H9 (cell line): ENCODE measurements around the gene MRTFA. TPM values are rescaled to one million over a fixed set of nuclear protein-coding genes. Genes with fewer than 3 reads are reported as not detected.

Source experiments
- DNase-seq: peaks from one replicate; pipeline ENCODE4 v3.0.0-alpha.2; 2017
- H2AFZ ChIP-seq: one replicate; pipeline ENCODE4 v1.6.1; 2013; ENCODE audit warnings: mild to moderate bottlenecking, low read length, control low read depth, moderate library complexity
- H2AK5ac ChIP-seq: 2 replicates; pipeline ENCODE4 v1.6.1; 2013; ENCODE audit warnings: low read length, control low read depth, mixed read lengths; ENCODE audit not compliant: insufficient read length
- H2BK120ac ChIP-seq: one replicate; pipeline ENCODE4 v1.6.1; 2013; ENCODE audit warnings: low read depth, mild to moderate bottlenecking, low read length, control low read depth, inconsistent platforms; ENCODE audit not compliant: poor library complexity, severe bottlenecking
- H2BK12ac ChIP-seq: 2 replicates; pipeline ENCODE4 v1.6.1; 2013; ENCODE audit warnings: low read length, control low read depth, mixed read lengths, low read depth; ENCODE audit not compliant: insufficient read length
- H2BK15ac ChIP-seq: 2 replicates; pipeline ENCODE4 v1.6.1; 2013; ENCODE audit warnings: low read depth, low read length, control low read depth
- H2BK20ac ChIP-seq: one replicate; pipeline ENCODE4 v1.6.1; 2013; ENCODE audit warnings: low read depth, mild to moderate bottlenecking, low read length, control low read depth, inconsistent platforms; ENCODE audit not compliant: poor library complexity, severe bottlenecking
- H2BK5ac ChIP-seq: 2 replicates; pipeline ENCODE4 v1.6.1; 2013; ENCODE audit warnings: low read length, control low read depth, mixed read lengths; ENCODE audit not compliant: insufficient read length
- H3K14ac ChIP-seq: 2 replicates; pipeline ENCODE4 v1.6.1; 2013; ENCODE audit warnings: low read length, control low read depth; ENCODE audit not compliant: insufficient read depth
- H3K18ac ChIP-seq: 2 replicates; pipeline ENCODE4 v1.6.1; 2013; ENCODE audit warnings: low read depth, mild to moderate bottlenecking, mixed read lengths, low read length, control low read depth; ENCODE audit not compliant: insufficient read length
- H3K23ac ChIP-seq: 2 replicates; pipeline ENCODE4 v1.6.1; 2013; ENCODE audit warnings: low read length, control low read depth, mixed read lengths, low read depth; ENCODE audit not compliant: insufficient read length
- H3K23me2 ChIP-seq: 2 replicates; pipeline ENCODE4 v1.6.1; 2013; ENCODE audit warnings: low read depth, mild to moderate bottlenecking, mixed read lengths, low read length, control low read depth; ENCODE audit not compliant: insufficient read length, poor library complexity, severe bottlenecking
- H3K27ac ChIP-seq: 2 replicates; pipeline ENCODE4 v1.5.1; 2013; ENCODE audit warnings: low read length, control low read depth, mixed read lengths, low read depth; ENCODE audit not compliant: insufficient read length
- H3K27me3 ChIP-seq: 2 replicates; pipeline ENCODE4 v1.6.1; 2013; ENCODE audit warnings: low read length, control low read depth, inconsistent platforms; ENCODE audit not compliant: insufficient read depth
- H3K4ac ChIP-seq: 2 replicates; pipeline ENCODE4 v1.6.1; 2013; ENCODE audit warnings: low read depth, mild to moderate bottlenecking, control low read depth, inconsistent platforms, low read length, moderate library complexity
- H3K4me1 ChIP-seq: 2 replicates; pipeline ENCODE4 v1.6.1; 2013; ENCODE audit warnings: low read length, control low read depth, inconsistent platforms; ENCODE audit not compliant: insufficient read depth
- H3K4me2 ChIP-seq: 2 replicates; pipeline ENCODE4 v1.6.1; 2013; ENCODE audit warnings: low read length, control low read depth, mixed read lengths; ENCODE audit not compliant: insufficient read length, insufficient read depth
- H3K56ac ChIP-seq: 2 replicates; pipeline ENCODE4 v1.6.1; 2013; ENCODE audit warnings: low read depth, mild to moderate bottlenecking, mixed read lengths, low read length, control low read depth; ENCODE audit not compliant: insufficient read length
- H3K79me1 ChIP-seq: 2 replicates; pipeline ENCODE4 v1.6.1; 2013; ENCODE audit warnings: low read depth, mild to moderate bottlenecking, moderate library complexity, low read length, control low read depth, inconsistent platforms; ENCODE audit not compliant: insufficient read depth, poor library complexity, severe bottlenecking
- H3K79me2 ChIP-seq: 2 replicates; pipeline ENCODE4 v1.6.1; 2013; ENCODE audit warnings: low read length, control low read depth, inconsistent platforms; ENCODE audit not compliant: insufficient read depth
- H3K9ac ChIP-seq: 2 replicates; pipeline ENCODE4 v1.6.1; 2013; ENCODE audit warnings: low read length, control low read depth, mixed read lengths; ENCODE audit not compliant: insufficient read length; ENCODE audit errors: extremely low read depth
- H3K9me3 ChIP-seq: one replicate; pipeline ENCODE4 v1.6.1; 2013; ENCODE audit warnings: low read depth, low read length, inconsistent platforms; ENCODE audit not compliant: control insufficient read depth
- H3T11ph ChIP-seq: one replicate; pipeline ENCODE4 v1.6.1; 2013; ENCODE audit warnings: mild to moderate bottlenecking, low read length, control low read depth, inconsistent platforms
- H4K20me1 ChIP-seq: one replicate; pipeline ENCODE4 v1.6.1; 2013; ENCODE audit not compliant: control insufficient read depth, insufficient read length, insufficient read depth
- H4K5ac ChIP-seq: 2 replicates; pipeline ENCODE4 v1.6.1; 2013; ENCODE audit warnings: low read depth, mild to moderate bottlenecking, mixed read lengths, low read length, control low read depth; ENCODE audit not compliant: insufficient read length
- H4K8ac ChIP-seq: replicated peaks from 2 replicates; pipeline ENCODE4 v1.6.1; 2013; ENCODE audit warnings: low read length, control low read depth, mixed read lengths, low read depth; ENCODE audit not compliant: insufficient read length
- H4K91ac ChIP-seq: 2 replicates; pipeline ENCODE4 v1.6.1; 2013; ENCODE audit warnings: low read depth, mild to moderate bottlenecking, moderate library complexity, mixed read lengths, low read length, control low read depth; ENCODE audit not compliant: insufficient read length
- H3K27ac Mint-ChIP-seq, 3 experiments: 2 replicates in 2 of 3; 3 replicates in 1 of 3; pipeline ENCODE4 v1.8.0; 2020 to 2021; ENCODE audit warnings: mixed read lengths in 3 of 3, mild to moderate bottlenecking in 1 of 3, moderate library complexity in 1 of 3
- H3K27me3 Mint-ChIP-seq: 2 replicates; pipeline ENCODE4 v1.8.0; 2021; ENCODE audit warnings: low read depth, mild to moderate bottlenecking, moderate library complexity, mixed read lengths
- H3K36me3 Mint-ChIP-seq, 3 experiments: 2 replicates in 2 of 3; 3 replicates in 1 of 3; pipeline ENCODE4 v1.8.0; 2020 to 2021; ENCODE audit warnings: low read depth in 3 of 3, mixed read lengths in 3 of 3; ENCODE audit not compliant: insufficient read depth in 1 of 3
- H3K4me1 Mint-ChIP-seq, 2 experiments: 2 replicates each; pipeline ENCODE4 v1.8.0; 2020; ENCODE audit warnings: mixed read lengths in 2 of 2
- H3K4me3 Mint-ChIP-seq, 2 experiments: 2 replicates in 1 of 2; 3 replicates in 1 of 2; pipeline ENCODE4 v1.8.0; 2020 to 2021; ENCODE audit warnings: mild to moderate bottlenecking in 2 of 2, mixed read lengths in 2 of 2, moderate library complexity in 1 of 2
- H3K9me3 Mint-ChIP-seq, 2 experiments: 2 replicates in 1 of 2; 3 replicates in 1 of 2; pipeline ENCODE4 v1.8.0; 2020; ENCODE audit warnings: mild to moderate bottlenecking in 2 of 2, mixed read lengths in 2 of 2, moderate library complexity in 1 of 2
- WGBS: extraction: QIAGEN DNeasy Blood & Tissue Kit; methylation state at CpG from one replicate; pipeline ENCODE4 v1.1.7; 2013; ENCODE audit warnings: missing lambda C conversion rate, low lambda C conversion rate, mixed read lengths; ENCODE audit not compliant: insufficient read length; ENCODE audit errors: extremely low coverage; 5-methylcytosine and 5-hydroxymethylcytosine counted together
- total RNA-seq: library from RNA; stranded (reverse); gene quantifications from 2 replicates; pipeline ENCODE4 v1.2.1, GENCODE V29; 2021
- TF ChIP-seq, protein P1 (sequence below): fragments of 200-600 bp; sonication (generic); conservative IDR thresholded peaks from 3 replicates; pipeline ENCODE4 v1.8.0; 2021; ENCODE audit warnings: antibody characterized with exemption, mild to moderate bottlenecking

MRTFA gene
- total RNA-seq, 1 experiment from 2014 or later: 38.1 TPM

DNA sequence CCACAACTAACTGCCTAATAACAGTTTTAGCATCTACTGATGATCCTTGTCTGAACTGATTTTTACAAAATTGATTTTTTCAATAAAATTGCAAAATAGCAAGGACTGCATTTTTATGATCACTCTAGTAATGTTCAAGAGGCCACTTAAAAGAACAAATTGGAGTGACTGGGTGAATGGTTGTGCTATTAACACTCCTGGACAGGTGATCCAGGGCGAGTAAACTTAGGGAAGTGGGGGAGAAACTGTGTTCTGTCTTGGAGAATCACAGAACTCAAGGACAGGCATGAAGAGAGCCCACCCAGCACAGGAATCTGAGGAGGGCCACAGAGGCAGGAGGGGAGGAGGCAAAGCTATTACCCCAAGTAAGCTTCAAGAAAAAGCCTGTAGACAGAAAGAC lies 190.3 kb downstream of the MRTFA start:
- no peak overlapping the region for H2BK12ac ChIP-seq
- H3K4me1 Mint-ChIP-seq: peaks cover 19 to 24% of the 10 kb centered on the region in 2 experiments
- H4K8ac ChIP-seq: no peak overlapping the region
- no peaks in the 10 kb centered on the region for H3K27me3 ChIP-seq
- H4K20me1 ChIP-seq: no peaks in the 10 kb centered on the region
- no peak overlapping the region for H3K4me3 Mint-ChIP-seq
- no peak overlapping the region for H3K4me2 ChIP-seq
- no peak overlapping the region for H3K14ac ChIP-seq
- H3K27ac ChIP-seq: no peak overlapping the region
- no peak overlapping the region for H2BK20ac ChIP-seq
- peaks cover 9% of the 10 kb centered on the region for H3K4me1 ChIP-seq
- H3K4ac ChIP-seq: no peak overlapping the region
- no peak overlapping the region for H3K56ac ChIP-seq
- WGBS: no CpG with 5 or more reads among the region's 1 CpG
- no peak overlapping the region for H4K5ac ChIP-seq
- H3T11ph ChIP-seq: no peak overlapping the region
- H3K9me3 ChIP-seq: no peaks in the 10 kb centered on the region
- no peak overlapping the region for H2BK120ac ChIP-seq
- H3K18ac ChIP-seq: no peak overlapping the region
- no peak overlapping the region; a peak in 1 of 7 replicates for H3K27ac Mint-ChIP-seq
- no peak for DNase-seq
- no peaks in the 10 kb centered on the region for H3K79me2 ChIP-seq
- no peak overlapping the region for H3K23ac ChIP-seq
- H3K27me3 Mint-ChIP-seq: no peaks in the 10 kb centered on the region
- no peak overlapping the region for H2AK5ac ChIP-seq
- H3K9me3 Mint-ChIP-seq: peaks cover 3 to 7% of the 10 kb centered on the region in 2 experiments; a peak in 4 of 5 replicates
- TF ChIP-seq, protein P1, sequence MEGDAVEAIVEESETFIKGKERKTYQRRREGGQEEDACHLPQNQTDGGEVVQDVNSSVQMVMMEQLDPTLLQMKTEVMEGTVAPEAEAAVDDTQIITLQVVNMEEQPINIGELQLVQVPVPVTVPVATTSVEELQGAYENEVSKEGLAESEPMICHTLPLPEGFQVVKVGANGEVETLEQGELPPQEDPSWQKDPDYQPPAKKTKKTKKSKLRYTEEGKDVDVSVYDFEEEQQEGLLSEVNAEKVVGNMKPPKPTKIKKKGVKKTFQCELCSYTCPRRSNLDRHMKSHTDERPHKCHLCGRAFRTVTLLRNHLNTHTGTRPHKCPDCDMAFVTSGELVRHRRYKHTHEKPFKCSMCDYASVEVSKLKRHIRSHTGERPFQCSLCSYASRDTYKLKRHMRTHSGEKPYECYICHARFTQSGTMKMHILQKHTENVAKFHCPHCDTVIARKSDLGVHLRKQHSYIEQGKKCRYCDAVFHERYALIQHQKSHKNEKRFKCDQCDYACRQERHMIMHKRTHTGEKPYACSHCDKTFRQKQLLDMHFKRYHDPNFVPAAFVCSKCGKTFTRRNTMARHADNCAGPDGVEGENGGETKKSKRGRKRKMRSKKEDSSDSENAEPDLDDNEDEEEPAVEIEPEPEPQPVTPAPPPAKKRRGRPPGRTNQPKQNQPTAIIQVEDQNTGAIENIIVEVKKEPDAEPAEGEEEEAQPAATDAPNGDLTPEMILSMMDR: no peak
- peaks cover 5 to 11% (median 8%) of the 10 kb centered on the region in 3 experiments for H3K36me3 Mint-ChIP-seq
- no peaks in the 10 kb centered on the region for H3K23me2 ChIP-seq
- no peak overlapping the region for H3K9ac ChIP-seq
- peaks cover 4% of the 10 kb centered on the region for H3K79me1 ChIP-seq
- H2AFZ ChIP-seq: no peak overlapping the region
- no peak overlapping the region for H2BK15ac ChIP-seq
- H4K91ac ChIP-seq: no peak overlapping the region
- H2BK5ac ChIP-seq: no peak overlapping the region
